GM12874 (cell line): ENCODE measurements around the gene ALAS1.

Source experiments
- TF ChIP-seq, protein P1 (sequence below): IDR thresholded peaks from 2 replicates; pipeline ENCODE4 v1.5.1; 2011; ENCODE audit warnings: low read depth, mild to moderate bottlenecking, control low read depth, low read length, moderate library complexity; ENCODE audit not compliant: insufficient read depth

The ALAS1 gene

GRCh38 chr3:52195823-52196331 lies 2.1 kb upstream of the ALAS1 start:
- TF ChIP-seq, protein P1, sequence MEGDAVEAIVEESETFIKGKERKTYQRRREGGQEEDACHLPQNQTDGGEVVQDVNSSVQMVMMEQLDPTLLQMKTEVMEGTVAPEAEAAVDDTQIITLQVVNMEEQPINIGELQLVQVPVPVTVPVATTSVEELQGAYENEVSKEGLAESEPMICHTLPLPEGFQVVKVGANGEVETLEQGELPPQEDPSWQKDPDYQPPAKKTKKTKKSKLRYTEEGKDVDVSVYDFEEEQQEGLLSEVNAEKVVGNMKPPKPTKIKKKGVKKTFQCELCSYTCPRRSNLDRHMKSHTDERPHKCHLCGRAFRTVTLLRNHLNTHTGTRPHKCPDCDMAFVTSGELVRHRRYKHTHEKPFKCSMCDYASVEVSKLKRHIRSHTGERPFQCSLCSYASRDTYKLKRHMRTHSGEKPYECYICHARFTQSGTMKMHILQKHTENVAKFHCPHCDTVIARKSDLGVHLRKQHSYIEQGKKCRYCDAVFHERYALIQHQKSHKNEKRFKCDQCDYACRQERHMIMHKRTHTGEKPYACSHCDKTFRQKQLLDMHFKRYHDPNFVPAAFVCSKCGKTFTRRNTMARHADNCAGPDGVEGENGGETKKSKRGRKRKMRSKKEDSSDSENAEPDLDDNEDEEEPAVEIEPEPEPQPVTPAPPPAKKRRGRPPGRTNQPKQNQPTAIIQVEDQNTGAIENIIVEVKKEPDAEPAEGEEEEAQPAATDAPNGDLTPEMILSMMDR = no peak

GRCh38 chr3:52196977-52197376 lies 983 bp upstream of the ALAS1 start:
- TF ChIP-seq, protein P1 = no peak

DNA sequence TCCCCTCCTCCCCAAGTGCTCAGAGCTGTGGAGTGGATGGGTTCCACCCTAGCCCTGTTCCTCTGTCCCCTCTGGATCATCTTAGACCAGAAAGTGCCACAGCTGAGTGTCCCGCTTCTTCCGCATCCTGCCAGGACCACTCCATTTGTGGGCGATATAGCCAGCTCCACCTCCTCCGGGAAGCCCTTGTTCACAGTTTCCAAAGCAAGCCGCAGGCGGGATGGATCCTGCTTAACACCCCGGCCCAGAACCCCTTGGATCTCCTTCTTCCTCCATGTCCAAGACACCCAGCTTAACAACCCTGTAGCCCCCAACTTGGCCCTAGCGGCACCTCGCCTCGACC lies 490 bp upstream of the ALAS1 start:
- TF ChIP-seq, protein P1 = no peak

- TF ChIP-seq, protein P1 = no peak
These were observed 966 bp downstream of the ALAS1 start for GRCh38 chr3:52198643-52199608.

GRCh38 chr3:52200981-52201679 lies 3.2 kb downstream of the ALAS1 start:
- TF ChIP-seq, protein P1 = no peak

DNA sequence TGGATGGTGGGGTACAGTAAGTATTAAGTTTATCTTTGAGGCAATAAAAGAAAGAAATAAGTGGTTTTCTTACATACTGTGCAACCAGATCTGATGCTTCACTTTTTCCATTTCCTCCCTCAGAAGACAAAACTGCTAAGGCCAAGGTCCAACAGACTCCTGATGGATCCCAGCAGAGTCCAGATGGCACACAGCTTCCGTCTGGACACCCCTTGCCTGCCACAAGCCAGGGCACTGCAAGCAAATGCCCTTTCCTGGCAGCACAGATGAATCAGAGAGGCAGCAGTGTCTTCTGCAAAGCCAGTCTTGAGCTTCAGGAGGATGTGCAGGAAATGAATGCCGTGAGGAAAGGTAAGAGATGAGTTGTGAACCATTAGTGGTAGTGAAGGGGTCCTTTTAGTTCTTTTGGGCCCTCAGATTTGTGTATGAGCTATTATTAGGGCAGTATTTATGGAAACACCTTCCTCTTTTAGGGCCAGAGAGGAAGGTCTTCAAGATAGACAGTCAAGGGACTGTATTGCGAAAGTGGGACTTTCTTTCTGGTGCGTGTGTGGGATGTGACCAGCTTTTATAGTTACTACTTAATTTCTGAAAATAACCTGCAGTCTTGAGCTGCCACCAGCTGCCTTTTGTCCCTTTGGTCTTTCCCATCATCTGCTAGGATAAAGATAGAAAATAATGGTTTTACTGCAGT lies 4.6 kb downstream of the ALAS1 start:
- TF ChIP-seq, protein P1 = no peak

GRCh38 chr3:52203701-52204100 lies 5.7 kb downstream of the ALAS1 start:
- TF ChIP-seq, protein P1 = no peak
